Natural killer cell (primary cell): ENCODE results near the gene DHX58. TPM values are rescaled to one million over a fixed set of nuclear protein-coding genes. Genes with fewer than 3 reads are reported as not detected.
A peak's percentile ranks its signal among the peaks of the same experiment; 100 is the strongest.

Experiments
- ATAC-seq, 3 donors: fragments of 150-1000 bp in 2 of 3; fragments of 200-7000 bp in 1 of 3; cut with Tn5 transposase; 1 replicate in 1 of 3; 2 replicates in 2 of 3; pipeline ENCODE4 v1.10.0; 2021; ENCODE audit warnings: mild to moderate bottlenecking in 2 of 3, moderate library complexity in 2 of 3
- DNase-seq, 2 donors: peaks; one replicate each; pipeline versions ENCODE4 v3.0.0 to v3.0.0-alpha.2; 2013 to 2021; ENCODE audit warnings: mixed read lengths in 1 of 2
- H3K27ac ChIP-seq: one replicate; pipeline ENCODE4 v1.5.1; 2013; ENCODE audit warnings: mild to moderate bottlenecking, low read length
- H3K27me3 ChIP-seq: one replicate; pipeline ENCODE4 v1.6.1; 2013; ENCODE audit warnings: low read length; ENCODE audit not compliant: control insufficient read depth, insufficient read depth
- H3K36me3 ChIP-seq: one replicate; pipeline ENCODE4 v1.6.1; 2013; ENCODE audit warnings: low read length; ENCODE audit not compliant: control insufficient read depth, insufficient read depth
- H3K4me1 ChIP-seq: one replicate; pipeline ENCODE4 v1.6.1; 2013; ENCODE audit warnings: low read length; ENCODE audit not compliant: control insufficient read depth, insufficient read depth
- H3K4me3 ChIP-seq: one replicate; pipeline ENCODE4 v1.5.1; 2013; ENCODE audit warnings: low read length
- H3K9me3 ChIP-seq: one replicate; pipeline ENCODE4 v1.6.1; 2013; ENCODE audit warnings: low read length; ENCODE audit not compliant: control insufficient read depth, insufficient read depth
- H3K27ac Mint-ChIP-seq, 2 donors: one replicate each; pipeline ENCODE4 v1.8.0; 2022; ENCODE audit warnings: mild to moderate bottlenecking in 2 of 2, mixed read lengths in 2 of 2, moderate library complexity in 1 of 2
- H3K27me3 Mint-ChIP-seq, 2 donors: one replicate each; pipeline ENCODE4 v1.8.0; 2022; ENCODE audit warnings: low read depth in 2 of 2, mixed read lengths in 2 of 2
- H3K36me3 Mint-ChIP-seq: one replicate; pipeline ENCODE4 v1.8.0; 2022; ENCODE audit warnings: mixed read lengths
- H3K4me1 Mint-ChIP-seq, 2 donors: one replicate each; pipeline ENCODE4 v1.8.0; 2022; ENCODE audit warnings: mixed read lengths in 2 of 2
- H3K4me3 Mint-ChIP-seq: one replicate; pipeline ENCODE4 v1.8.0; 2022; ENCODE audit warnings: mild to moderate bottlenecking, moderate library complexity, mixed read lengths
- H3K9me3 Mint-ChIP-seq, 2 donors: one replicate each; pipeline ENCODE4 v1.8.0; 2022; ENCODE audit warnings: mixed read lengths in 2 of 2
- CTCF ChIP-seq: fragments of 200-600 bp; IDR thresholded peaks from one replicate; pipeline ENCODE4 v1.8.0; 2022; ENCODE audit warnings: antibody characterized with exemption
- WGBS: methylation state at CpG from one replicate; pipeline ENCODE4 v1.1.7; 2013; ENCODE audit warnings: missing lambda C conversion rate; ENCODE audit not compliant: insufficient coverage; 5-methylcytosine and 5-hydroxymethylcytosine counted together
- intact Hi-C: fragments of 100-400 bp; cut with micrococcal nuclease; formaldehyde crosslinking; loops from one replicate; pipeline ENCODE4 v1.14.2; 2022
- total RNA-seq, 4 donors: library from RNA; stranded (reverse); fragments of 120-200 nt in 1 of 4; gene quantifications; one replicate each; pipeline versions ENCODE4 v1.2.3 to v1.2.4, GENCODE V29; 2013 to 2022

DHX58 gene
- total RNA-seq, 3 donors from 2014 or later (not counting 1 experiment from before 2014, with no cell fraction given), result 22.0 to 29.0 (median 24.5) TPM

- H3K27ac Mint-ChIP-seq, result no peak overlapping the region
- intact Hi-C loops, result no loop called here
- Histone ChIP-seq H3K4me1 (peaks cover 6% of the 10 kb centered on the region), H3K27me3 (no peaks in the 10 kb centered on the region), H3K36me3 (peaks cover 61% of the 10 kb centered on the region), H3K9me3 (no peaks in the 10 kb centered on the region), H3K27ac (no peak overlapping the region), H3K4me3 (no peak overlapping the region)
- H3K4me1 Mint-ChIP-seq, result peaks cover 14 to 19% of the 10 kb centered on the region in 2 donors
- DNase-seq, result no peak
- H3K9me3 Mint-ChIP-seq, result no peaks in the 10 kb centered on the region
- no peak for TF ChIP-seq CTCF
- ATAC-seq, result no peak
- H3K36me3 Mint-ChIP-seq, result peaks cover 7% of the 10 kb centered on the region
- H3K27me3 Mint-ChIP-seq, result no peaks in the 10 kb centered on the region
- H3K4me3 Mint-ChIP-seq, result no peak overlapping the region
- 78% methylated on average over 3 of the region's 3 CpGs for WGBS
These were observed 14.3 kb upstream of the DHX58 start for GRCh38 chr17:42126836-42127235.

- H3K36me3 ChIP-seq, result peaks cover 57% of the 10 kb centered on the region
- H3K27ac Mint-ChIP-seq, result no peak overlapping the region
- H3K4me1 Mint-ChIP-seq, result peaks cover 8 to 12% of the 10 kb centered on the region in 2 donors
- H3K9me3 ChIP-seq, result no peaks in the 10 kb centered on the region
- no peak overlapping the region for H3K27ac ChIP-seq
- DNase-seq (no peak), ATAC-seq (no peak)
- intact Hi-C loops, result no loop called here
- peaks cover 11% of the 10 kb centered on the region for H3K4me1 ChIP-seq
- no peaks in the 10 kb centered on the region for H3K27me3 ChIP-seq
- H3K27me3 Mint-ChIP-seq, result no peaks in the 10 kb centered on the region
- no peak overlapping the region for H3K4me3 Mint-ChIP-seq
- no peaks in the 10 kb centered on the region for H3K9me3 Mint-ChIP-seq
- TF ChIP-seq CTCF, result no peak
- H3K36me3 Mint-ChIP-seq, result peaks cover 7% of the 10 kb centered on the region
- no peak overlapping the region for H3K4me3 ChIP-seq
- WGBS, result 95% methylated on average over 12 of the region's 12 CpGs
These were observed 13.1 kb upstream of the DHX58 start for GRCh38 chr17:42125565-42125964.

GRCh38 chr17:42124256-42124655 lies 11.7 kb upstream of the DHX58 start:
- H3K27me3 ChIP-seq, result no peaks in the 10 kb centered on the region
- no peak for ATAC-seq
- H3K4me3 Mint-ChIP-seq, result no peak overlapping the region
- H3K27ac Mint-ChIP-seq, result peak overlapping the region; percentile 4 to 35
- peaks cover 5 to 16% of the 10 kb centered on the region in 2 donors for H3K4me1 Mint-ChIP-seq
- peaks cover 11% of the 10 kb centered on the region for H3K4me1 ChIP-seq
- peaks cover 44% of the 10 kb centered on the region for H3K36me3 ChIP-seq
- no peaks in the 10 kb centered on the region for H3K9me3 Mint-ChIP-seq
- H3K36me3 Mint-ChIP-seq, result peaks cover 7% of the 10 kb centered on the region
- no peaks in the 10 kb centered on the region for H3K9me3 ChIP-seq
- H3K27me3 Mint-ChIP-seq, result no peaks in the 10 kb centered on the region
- H3K4me3 ChIP-seq, result no peak overlapping the region
- WGBS, result 100% methylated on average over 2 of the region's 3 CpGs
- DNase-seq, result no peak
- H3K27ac ChIP-seq, result no peak overlapping the region
- TF ChIP-seq CTCF, result no peak
- intact Hi-C loops, result no loop called here
